ENCODE measurements around the gene MCM8. TPM values are rescaled to one million over a fixed set of nuclear protein-coding genes. Genes with fewer than 3 reads are reported as not detected.

Gene MCM8
- total and polyA plus RNA-seq, 9 of the 15 experiments (the other 6 are each of a cell fraction or from before 2014, with no cell fraction given) = 4.5 to 43.8 (median 25.4) TPM

- H3K4me2 ChIP-seq (ENCODE audit: insufficient read depth, low read length) = no peak overlapping the region
- 0 out of 3 replicates have a peak, but pooled peaks cover 2% of the 10 kb centered on the region for H3K79me2 ChIP-seq (ENCODE audit: control insufficient read depth, insufficient read depth, low read length)
- H3K4me1 ChIP-seq (replicated peaks in 1 of 2; ENCODE audit: control insufficient read depth in 2 of 2, insufficient read depth in 2 of 2, low read length in 2 of 2) = peaks cover 0 to 10% of the 10 kb centered on the region in 2 experiments; a peak in 1 of 5 replicates
- no peak overlapping the region for H2AFZ ChIP-seq (ENCODE audit: low read depth, low read length)
- TF ChIP-seq, protein P1, sequence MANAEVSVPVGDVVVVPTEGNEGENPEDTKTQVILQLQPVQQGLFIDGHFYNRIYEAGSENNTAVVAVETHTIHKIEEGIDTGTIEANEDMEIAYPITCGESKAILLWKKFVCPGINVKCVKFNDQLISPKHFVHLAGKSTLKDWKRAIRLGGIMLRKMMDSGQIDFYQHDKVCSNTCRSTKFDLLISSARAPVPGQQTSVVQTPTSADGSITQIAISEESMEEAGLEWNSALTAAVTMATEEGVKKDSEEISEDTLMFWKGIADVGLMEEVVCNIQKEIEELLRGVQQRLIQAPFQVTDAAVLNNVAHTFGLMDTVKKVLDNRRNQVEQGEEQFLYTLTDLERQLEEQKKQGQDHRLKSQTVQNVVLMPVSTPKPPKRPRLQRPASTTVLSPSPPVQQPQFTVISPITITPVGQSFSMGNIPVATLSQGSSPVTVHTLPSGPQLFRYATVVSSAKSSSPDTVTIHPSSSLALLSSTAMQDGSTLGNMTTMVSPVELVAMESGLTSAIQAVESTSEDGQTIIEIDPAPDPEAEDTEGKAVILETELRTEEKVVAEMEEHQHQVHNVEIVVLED (CRISPR knock-in tag; IDR thresholded peaks at IDR 0.05) = no peak
- no peak for TF ChIP-seq ZNF24 (IDR thresholded peaks at IDR 0.05)
- TF ChIP-seq RBBP5 (IDR thresholded peaks at IDR 0.05; ENCODE audit: borderline replicate concordance, insufficient read depth, low read length, poor library complexity, severe bottlenecking) = no peak
- TF ChIP-seq TCF7L2 (IDR thresholded peaks at IDR 0.05; ENCODE audit: low read depth, low read length) = no peak
- no peak for TF ChIP-seq SMAD2 (IDR thresholded peaks at IDR 0.05; ENCODE audit: low read depth, low read length)
- TF ChIP-seq ADNP (tag; IDR thresholded peaks at IDR 0.05) = no peak
- TF ChIP-seq PML (IDR thresholded peaks at IDR 0.05; ENCODE audit: low read length) = no peak
- no peak for TF ChIP-seq SP2 (IDR thresholded peaks at IDR 0.05; ENCODE audit: extremely low read depth, low read depth, low read length, poor library complexity, severe bottlenecking)
- no peak for TF ChIP-seq PURB (CRISPR knock-in tag; IDR thresholded peaks at IDR 0.05; ENCODE audit: low read depth)
- no peak for TF ChIP-seq ELF2 (CRISPR knock-in tag; IDR thresholded peaks at IDR 0.05)
- TF ChIP-seq, protein P2, sequence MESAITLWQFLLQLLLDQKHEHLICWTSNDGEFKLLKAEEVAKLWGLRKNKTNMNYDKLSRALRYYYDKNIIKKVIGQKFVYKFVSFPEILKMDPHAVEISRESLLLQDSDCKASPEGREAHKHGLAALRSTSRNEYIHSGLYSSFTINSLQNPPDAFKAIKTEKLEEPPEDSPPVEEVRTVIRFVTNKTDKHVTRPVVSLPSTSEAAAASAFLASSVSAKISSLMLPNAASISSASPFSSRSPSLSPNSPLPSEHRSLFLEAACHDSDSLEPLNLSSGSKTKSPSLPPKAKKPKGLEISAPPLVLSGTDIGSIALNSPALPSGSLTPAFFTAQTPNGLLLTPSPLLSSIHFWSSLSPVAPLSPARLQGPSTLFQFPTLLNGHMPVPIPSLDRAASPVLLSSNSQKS (CRISPR knock-in tag; IDR thresholded peaks at IDR 0.05) = no peak
- TF ChIP-seq ZNF644 (tag; IDR thresholded peaks at IDR 0.05; ENCODE audit: low read depth) = no peak
- H3K9me1 ChIP-seq (ENCODE audit: control insufficient read depth, insufficient read depth, low read length) = no peaks in the 10 kb centered on the region
- ATAC-seq = no peak
- CTCF ChIA-PET (ENCODE audit: low intra/inter-chr PET ratio) = no interaction called here
- BruUV-seq (replicated peaks) = no TSS peak
- POLR2A ChIA-PET = interaction anchor here (0.9 kb wide), 1 partner anchor 10 kb away, joined by 3 read pairs; no protein-coding TSS in a partner anchor
- H3K9me3 ChIP-seq (replicated peaks; ENCODE audit: control insufficient read depth, insufficient read depth, low read depth, low read length) = no peaks in the 10 kb centered on the region
- WGBS (ENCODE audit: insufficient coverage, low coverage, missing lambda C conversion rate) = 92% methylated on average over 7 of the region's 8 CpGs
- H3K4me3 ChIP-seq = no peak overlapping the region
- intact Hi-C loops (cut with micrococcal nuclease) (no loop called here), in situ Hi-C loops (cut with MboI) (no loop called here)
- H4K20me1 ChIP-seq (replicated peaks; ENCODE audit: control insufficient read depth, insufficient read depth, low read length) = no peaks in the 10 kb centered on the region
- no peaks in the 10 kb centered on the region for H3K27me3 ChIP-seq (ENCODE audit: control insufficient read depth in 2 of 2, insufficient read depth in 2 of 2, low read length in 2 of 2)
- no peak overlapping the region for H3K9ac ChIP-seq (ENCODE audit: insufficient read depth in 1 of 2, low read depth in 2 of 2, low read length in 2 of 2)
- FAIRE-seq = no peak
- peaks cover 53% of the 10 kb centered on the region for H3K36me3 ChIP-seq (ENCODE audit: control insufficient read depth, insufficient read depth, low read length)
- DNase-seq (ENCODE audit: extremely low read depth in 1 of 4, low spot score in 3 of 4) = no peak
- no peak overlapping the region for H3K27ac ChIP-seq (ENCODE audit: extremely low read depth, low read depth, low read length)
These were observed 90.1 kb downstream of the MCM8 start for GRCh38 chr20:6040540-6040939.
